GM18907 (cell line): Measurements from ENCODE around the gene EPHA6.
"Not testable (repeated sequence)": the region's sequence is repeated elsewhere in the genome, so short reads cannot be mapped to it uniquely, and the experiment has no call there.

ENCODE experiments used
- ATAC-seq: cut with Tn5 transposase; IDR thresholded peaks from one replicate; pipeline ENCODE4 v1.9.1; 2021; ENCODE audit warnings: mild to moderate bottlenecking, moderate library complexity; ENCODE audit not compliant: unreplicated experiment

EPHA6 gene

DNA sequence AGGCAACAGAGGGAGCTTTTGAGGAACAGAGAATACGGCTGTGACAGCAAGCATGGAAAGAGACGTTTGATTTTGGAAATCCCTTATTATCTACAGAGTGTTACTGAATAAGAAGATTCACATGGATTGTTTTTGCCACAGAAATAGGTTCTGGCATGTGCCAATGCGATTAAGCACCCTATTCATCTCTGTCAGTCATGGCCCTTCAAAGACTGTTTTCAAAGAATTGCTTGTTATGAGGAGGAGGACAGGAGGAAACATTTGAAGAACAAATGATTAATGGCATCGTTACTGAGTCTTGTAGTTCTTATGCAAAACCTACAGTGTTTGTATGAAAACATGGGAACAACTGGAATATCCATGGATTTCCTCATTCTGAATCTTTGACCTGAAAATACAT is 86.2 kb downstream of the EPHA6 start:
- no peak for ATAC-seq

DNA sequence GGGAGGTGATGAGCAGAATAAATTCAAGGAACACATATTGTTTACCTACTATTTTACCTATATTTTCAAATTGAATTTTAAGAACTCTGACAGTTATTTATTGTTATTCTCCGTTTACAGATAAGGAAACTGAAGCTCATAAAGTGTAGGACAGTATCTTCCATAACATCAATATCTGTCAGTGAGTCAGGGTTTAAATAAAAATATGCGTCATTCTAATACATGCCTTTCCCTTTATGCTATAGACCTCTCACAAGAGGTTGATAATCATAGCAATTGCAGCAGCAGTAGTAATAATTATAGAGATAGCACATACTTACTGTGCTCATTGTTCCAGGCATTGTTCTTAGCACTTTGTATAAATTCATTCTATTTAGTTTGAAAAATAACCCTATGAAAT is 101.1 kb downstream of the EPHA6 start:
- ATAC-seq, result no peak

DNA sequence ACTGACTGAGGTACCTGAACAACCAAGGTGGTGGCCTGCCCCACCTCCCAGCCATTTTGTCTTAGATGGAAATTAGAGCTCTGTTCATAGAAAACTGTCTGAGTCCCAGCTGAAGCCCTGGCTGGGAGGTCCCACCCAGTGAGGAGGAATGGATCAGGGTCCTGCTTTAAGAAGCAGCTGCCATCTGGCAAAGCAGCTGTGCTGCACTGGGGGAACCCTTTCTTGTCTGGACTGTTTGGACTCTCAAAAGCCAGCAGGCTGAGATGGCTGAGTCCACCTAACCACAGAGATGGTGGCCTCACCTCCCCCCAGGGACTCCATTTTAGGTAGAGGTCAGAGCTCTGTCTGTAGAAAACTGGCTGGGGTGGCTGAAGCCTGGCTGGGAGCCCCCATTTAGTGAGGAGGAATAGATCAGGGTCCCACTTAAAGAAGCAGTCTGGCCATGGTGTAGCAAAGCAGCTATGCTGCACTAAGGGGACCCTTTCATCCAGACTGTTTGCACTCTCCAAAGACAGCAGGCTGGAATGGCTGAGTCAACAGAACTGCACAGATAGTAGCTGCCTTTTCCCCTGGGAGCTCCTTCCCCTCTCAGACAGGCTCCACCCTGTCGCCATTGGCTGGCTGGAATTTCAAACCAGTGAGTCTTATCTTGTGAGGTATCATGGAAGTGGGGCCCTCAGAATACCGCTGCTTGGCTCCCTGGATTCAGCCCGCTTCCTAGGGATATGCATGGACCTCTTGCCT is 116.9 kb downstream of the EPHA6 start:
- no peak for ATAC-seq

DNA sequence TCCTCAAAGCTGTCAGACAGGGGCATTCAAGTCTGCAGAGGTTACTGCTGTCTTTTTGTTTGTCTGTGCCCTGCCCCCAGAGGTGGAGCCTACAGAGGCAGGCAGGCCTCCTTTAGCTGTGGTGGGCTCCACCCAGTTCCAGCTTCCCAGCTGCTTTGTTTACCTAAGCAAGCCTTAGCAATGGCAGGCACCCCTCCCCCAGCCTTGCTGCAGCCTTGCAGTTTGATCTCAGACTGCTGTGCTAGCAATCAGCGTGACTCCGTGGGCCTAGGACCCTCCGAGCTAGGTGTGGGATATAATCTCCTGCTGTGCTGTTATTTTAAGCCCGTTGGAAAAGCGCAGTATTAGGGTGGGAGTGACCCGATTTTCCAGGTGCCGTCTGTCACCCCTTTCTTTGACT is 127.7 kb downstream of the EPHA6 start:
- not testable (repeated sequence) for ATAC-seq

DNA sequence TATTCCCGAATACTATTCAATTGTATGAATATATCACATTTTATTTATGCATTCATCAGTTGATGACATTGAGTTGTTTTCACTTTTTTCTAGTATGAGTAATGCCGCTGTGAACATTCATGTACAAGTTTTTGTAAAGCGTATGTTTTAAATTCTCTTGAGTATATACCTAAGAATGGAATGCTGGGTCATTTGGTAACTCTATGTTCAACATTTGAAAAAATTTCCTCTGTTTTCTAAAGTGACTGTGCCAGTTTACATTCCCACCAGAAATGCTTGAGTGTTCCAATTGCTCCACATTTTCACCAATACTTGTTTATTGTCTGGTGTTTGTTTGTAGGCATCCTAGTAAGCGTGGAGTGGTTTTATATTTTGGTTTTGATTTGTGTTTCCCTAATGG is 144.5 kb downstream of the EPHA6 start:
- ATAC-seq, result no peak

DNA sequence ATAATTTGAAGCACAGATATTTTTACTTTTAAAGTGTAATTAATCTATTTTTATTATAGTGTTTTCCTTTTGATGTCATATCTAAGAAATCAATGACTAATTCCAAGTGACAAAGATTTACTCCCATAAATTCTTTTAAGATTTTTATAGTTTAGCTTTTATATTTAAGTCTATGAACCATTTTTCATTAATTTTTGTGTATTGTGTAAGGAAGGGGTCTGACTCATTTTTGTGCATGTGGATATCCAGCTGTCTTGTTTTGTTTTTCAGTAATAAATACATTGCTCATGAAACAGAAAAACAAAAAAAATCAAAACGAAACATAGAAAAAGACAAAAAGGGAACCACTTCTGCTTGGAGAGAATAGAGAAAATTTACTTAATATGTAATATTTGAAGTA is 145.1 kb downstream of the EPHA6 start:
- no peak for ATAC-seq

DNA sequence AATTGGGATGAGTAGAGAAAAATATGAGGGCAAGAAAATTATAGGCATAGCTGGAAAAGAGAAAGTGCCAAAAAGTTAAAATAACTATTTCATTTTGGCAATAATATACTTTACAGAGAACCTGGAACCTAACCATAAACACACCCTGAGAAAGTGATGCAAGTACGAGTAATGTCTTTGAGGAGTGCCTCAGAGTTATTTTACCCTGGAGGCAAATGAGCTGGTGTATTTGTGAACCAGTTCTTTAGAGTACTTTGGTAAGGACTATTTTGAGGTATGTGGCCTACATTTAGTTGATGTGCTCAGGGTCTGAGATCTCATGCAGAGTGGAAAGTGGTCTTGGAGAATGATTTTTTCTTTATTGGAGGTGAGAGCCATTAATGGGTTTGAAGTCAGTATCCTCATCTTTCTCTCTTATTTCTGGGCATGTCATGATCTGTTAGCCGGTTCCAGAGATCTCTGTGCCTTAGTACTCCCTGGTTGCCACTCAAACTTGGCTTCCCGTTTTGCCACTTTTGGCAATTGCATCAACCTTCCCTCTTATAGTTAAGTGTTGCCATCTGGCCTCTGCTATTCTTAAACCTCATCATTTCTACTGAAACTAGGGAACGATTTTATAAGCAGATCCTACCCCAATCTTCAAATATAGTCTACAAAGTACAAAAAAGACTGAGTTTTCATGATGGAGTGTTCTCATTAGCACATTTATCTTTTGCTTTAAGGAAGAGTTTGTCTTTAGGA is 145.7 kb downstream of the EPHA6 start:
- no peak for ATAC-seq

DNA sequence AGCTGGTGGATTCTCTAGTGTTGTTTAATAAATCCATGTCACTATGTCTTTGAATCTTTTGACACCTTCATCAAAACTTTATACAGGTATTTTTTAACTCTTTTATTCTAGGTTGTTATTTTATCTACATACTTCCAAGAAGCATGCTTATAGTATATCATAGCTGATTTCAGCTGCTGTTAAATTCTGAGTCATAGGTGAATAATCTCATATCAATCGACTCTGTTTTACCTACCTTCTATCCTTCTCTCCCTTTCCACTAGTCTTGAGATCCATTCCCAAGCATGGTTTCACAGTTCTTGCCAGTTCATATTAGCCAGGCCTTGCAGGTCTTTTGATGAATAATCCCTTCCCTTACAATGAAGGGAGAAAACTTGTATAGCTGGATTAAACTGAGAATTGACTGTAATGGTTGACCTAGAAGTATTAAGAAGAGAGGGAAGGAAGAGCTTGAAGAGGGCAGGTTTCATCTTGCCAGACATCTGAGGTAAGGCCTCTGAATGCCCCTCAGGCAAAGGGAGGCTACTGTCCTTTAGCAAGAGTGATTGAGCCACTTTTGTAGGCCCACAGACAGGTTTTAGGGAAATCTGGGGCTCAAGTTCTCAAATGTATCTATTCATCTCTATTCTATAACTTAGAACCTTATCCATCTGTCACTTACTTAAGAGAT is 146.4 kb downstream of the EPHA6 start:
- no peak for ATAC-seq

DNA sequence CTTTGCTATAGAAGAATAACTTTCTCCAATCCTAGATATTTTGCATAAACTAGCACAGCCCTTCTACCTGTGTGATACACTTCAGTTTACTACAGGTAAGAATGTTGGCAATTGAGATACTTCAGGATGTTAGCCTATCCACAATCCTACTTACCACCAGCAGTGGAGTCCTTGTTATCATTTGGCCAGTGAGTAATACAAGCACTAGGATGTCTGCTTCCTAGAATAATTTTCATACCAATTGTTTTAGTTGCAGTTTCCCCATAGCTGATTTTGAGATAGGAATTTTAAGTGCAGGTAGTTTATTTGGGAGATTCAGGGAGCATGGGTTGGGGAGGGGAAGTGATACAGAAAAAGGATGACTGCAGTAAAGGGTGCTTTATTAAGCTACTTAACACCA is 147.2 kb downstream of the EPHA6 start:
- no peak for ATAC-seq

DNA sequence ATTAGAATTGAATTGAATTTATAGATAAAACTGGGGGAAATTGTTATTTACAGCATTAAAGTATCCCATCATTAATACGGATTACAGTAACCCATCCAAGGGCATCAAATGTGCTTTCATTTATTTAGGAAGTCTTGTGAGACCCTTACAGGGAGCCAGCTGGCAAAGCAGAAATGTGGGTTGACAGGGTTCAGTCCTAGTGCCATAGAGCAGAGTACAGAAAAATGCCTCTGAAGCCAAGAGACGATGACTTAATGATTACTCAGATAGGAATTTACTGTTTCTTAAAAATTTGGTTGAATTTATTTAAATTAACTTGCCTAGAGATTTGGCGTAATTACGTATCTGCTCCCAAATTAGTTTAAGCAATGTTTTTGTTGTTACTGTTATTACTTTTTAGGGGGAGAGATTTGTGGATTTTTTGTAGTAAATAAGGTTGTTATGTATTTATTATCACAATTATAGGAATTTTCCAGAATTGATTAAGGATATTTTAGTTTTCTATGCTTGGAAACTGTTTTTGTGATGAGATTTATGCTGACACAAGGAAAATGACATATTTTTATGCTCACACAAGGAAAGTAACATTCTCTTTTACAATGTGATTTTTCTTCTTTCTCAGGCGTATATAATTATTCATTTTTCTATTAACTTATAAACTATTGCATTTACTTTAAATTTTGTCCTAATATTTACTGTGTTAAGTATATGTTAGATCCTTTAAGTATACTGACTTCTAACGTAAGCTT is 152.0 kb downstream of the EPHA6 start:
- no peak for ATAC-seq

DNA sequence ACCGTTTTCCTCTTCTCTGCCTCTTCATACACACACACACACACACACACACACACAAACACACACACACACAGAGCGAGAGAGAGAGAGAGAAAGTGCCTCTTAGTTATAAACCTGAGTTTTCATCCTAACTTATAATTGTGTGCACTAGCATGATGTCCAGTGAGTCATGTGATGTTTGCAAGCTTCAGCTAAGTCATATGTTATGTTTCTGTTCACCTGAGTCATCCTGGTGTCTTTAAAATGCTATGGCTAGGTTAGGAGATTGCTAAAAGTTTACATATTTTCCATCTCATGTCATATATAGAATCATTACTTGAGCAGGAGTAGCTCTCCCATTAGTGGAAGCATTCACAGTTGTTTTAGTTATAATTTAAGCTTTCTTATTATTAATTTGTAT is 155.8 kb downstream of the EPHA6 start:
- ATAC-seq, result no peak

DNA sequence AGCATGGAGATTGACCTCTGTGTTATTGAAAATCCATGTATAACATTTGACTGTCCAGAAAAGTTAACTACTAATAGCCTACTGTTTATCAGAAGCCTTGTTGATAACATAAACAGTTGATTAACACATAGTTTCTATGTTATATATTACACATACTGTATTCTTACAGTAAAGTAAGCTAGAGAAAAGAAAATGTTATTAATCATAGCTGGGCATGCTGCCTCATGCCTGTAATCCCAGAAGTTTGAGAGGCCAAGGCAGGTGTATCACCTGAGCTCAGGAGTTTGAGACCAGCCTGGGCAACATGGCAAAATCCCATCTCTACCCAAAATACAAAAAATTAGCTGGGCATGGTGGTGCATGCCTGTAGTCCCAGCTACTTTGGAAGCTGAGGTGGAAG is 163.3 kb downstream of the EPHA6 start:
- no peak for ATAC-seq

DNA sequence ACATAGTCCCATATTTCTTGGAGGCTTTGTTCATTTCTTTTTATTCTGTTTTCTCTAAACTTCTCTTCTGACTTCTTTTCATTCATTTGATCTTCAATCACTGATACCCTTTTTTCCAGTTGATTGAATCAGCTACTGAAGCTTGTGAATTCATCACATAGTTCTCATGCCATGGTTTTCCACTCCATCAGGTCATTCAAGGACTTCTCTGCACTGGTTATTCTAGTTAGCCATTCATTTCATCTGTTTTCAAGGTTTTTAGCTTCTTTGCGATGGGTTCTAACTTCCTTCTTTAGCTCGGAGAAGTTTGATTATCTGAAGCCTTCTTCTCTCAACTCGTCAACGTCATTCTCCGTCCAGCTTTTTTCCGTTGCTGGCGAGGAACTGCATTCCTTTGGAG is 169.3 kb downstream of the EPHA6 start:
- ATAC-seq, result not testable (repeated sequence)

DNA sequence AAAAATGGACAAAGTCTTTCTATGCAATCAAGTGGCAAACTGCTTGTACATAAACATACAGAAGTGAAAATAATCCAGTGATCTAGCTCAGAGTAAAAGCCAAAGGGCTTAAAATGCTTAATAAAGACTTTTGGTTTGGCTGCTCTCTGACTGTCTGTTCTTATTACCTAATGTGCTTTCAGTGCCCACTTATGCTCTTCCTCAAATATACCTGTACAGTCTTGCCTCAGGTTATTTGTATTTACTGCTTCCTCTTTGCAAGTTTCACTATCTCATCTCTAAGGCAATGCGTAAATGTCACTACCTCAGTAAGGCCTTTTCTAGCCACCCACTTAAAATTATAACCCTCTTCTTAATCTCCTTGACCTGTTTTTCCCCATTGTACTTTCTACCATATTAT is 171.8 kb downstream of the EPHA6 start:
- no peak for ATAC-seq

DNA sequence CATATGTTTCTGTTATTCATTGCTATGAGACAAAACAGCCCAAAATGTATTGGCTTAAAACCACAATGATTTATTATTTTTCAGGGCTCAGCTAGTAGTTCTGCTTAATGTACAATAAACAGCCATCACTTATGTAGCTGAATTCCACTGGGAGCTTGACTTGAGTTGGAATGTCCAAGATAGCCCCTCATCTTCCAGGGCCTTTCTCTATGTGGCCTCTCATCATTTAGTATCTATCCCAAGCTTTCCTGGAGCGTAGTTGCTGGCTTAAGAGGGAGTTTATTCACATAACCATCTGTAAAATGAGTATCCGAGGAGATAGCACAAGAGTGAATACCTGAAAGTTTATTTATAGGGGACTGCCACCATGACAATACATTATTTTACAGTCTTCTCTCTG is 176.8 kb downstream of the EPHA6 start:
- ATAC-seq, result no peak

DNA sequence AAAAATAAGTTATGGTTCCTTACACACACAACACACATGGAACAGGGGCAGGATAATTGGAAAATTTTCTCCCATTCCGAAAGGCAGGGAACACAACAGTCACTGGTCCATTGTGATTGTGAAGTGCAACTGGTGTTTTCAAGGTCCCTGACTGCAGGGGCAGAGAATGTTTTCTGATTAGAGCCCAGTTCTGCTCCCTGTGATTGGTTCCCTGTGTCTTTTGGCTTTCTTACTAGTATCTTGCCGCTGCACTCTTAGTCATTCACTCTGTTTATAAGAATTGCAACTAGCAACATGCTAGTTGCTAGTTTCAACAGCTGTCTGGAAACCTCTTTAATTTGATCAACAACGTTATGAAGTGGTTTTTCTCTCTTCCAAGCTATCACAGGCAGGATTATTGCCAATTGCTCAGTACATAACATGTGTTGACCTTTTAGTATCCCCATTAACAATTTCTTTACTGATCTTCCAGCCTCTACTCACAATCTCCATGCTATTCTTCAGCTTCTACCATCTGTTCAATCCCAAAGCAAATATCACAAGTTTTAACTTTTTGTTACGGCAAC is 177.5 kb downstream of the EPHA6 start:
- no peak for ATAC-seq

DNA sequence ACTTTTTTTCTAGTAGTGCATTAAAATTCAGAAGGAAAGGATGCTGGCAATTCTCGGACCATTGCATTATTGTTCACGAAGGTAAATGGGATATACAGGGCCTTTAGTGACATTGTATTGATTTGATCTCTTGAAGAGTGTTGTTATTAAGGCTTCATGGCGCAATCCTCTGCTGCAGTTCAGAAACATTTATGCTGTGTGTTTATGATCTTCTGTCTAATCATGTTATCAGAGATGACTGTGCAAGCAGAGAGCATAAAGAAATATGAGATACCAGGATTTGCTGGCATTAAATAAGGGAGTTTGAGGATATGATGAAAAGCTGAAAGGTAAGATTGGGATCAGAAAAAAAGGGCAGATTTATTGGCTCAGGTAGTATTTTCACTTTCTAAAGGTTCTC is 180.6 kb downstream of the EPHA6 start:
- ATAC-seq, result no peak

DNA sequence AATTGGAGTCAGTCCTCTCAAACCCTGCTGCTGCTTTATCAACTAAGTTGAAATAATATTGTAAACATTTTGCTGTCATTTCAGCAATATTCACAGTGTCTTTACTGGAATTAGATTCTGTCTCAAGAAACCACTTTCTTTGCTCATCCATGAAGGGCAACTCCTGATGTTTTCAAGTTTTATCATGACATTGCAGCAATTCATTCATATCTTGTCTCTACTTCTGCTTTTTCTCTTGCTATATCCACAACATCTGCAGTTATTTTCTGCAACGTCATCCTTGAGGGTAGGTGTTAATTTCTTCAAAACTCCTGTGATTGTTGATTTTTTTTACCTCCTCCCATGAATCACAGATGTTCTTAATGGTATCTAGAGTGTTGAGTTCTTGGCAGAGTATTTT is 181.6 kb downstream of the EPHA6 start:
- no peak for ATAC-seq

DNA sequence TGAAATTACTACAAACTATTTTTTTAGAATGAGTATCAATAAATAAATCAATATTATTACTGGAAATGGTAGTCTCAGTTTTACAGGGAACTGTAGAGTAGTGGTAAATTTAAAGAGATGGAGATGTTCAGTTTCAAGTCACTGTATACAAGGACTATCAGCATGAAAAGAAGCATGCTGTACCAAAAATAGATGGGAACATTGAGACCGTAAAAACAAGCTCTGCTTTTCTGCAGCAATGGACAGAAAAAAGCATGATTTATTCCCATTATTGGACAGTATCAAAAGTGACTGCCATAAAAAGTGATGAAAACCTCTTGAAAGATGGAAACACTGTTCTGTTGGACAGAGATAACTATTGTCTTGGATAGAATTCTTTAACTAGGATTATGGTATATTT is 187.2 kb downstream of the EPHA6 start:
- no peak for ATAC-seq

DNA sequence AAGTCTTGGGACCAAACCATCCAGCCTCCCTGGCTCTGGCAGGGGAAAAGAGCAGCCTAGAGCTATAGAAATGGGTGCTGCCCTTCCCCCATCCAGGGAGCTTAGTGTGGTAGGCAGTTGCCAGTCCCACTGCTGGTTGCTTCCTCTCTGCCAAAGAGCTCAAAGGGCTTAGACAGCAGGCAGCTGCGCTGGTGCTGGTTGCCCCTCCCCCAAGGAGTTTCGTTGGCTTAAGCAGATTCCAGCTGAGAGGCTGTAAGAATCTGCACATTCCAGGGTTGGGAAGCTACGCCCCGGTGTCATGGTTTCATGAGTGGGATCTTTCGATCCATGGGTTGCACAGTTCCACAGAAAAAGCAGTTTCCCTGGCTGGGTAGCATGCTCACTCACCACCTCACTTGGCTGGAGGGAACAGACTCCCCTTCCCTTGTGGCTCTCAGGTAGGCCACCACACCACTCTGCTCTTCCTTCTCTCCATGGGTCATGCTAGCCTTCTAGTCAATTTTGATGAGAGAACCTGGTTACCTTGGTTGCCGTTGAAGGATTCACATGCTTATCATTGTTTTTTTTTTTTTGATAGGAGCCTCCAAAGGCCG is 195.1 kb downstream of the EPHA6 start:
- ATAC-seq, result no peak
